Kidney (tissue), 14 donors: ENCODE data around the gene IMPACT. TPM values are rescaled to one million over a fixed set of nuclear protein-coding genes. Genes with fewer than 3 reads are reported as not detected.

Experiments used
- DNase-seq, 5 donors: peaks; one replicate each; pipeline ENCODE4 v3.0.0-alpha.2; 2013 to 2020
- FAIRE-seq: peaks from 2 replicates; lab custom pipeline; 2012; peaks lifted over from hg19 to GRCh38; lab: Jason Lieb, UNC
- H3K27ac ChIP-seq, 2 donors: one replicate each; pipeline ENCODE4 v1.7.0; 2013; ENCODE audit warnings: low read depth in 2 of 2, low read length in 2 of 2, inconsistent platforms in 1 of 2
- H3K27me3 ChIP-seq: one replicate; pipeline ENCODE4 v1.7.1; 2013; ENCODE audit warnings: low read length, inconsistent platforms; ENCODE audit not compliant: control insufficient read depth, insufficient read depth
- H3K36me3 ChIP-seq, 3 donors: one replicate each; pipeline versions ENCODE4 v1.7.0 to v1.7.1; 2013; ENCODE audit warnings: low read length in 3 of 3, control low read depth in 1 of 3, inconsistent platforms in 1 of 3; ENCODE audit not compliant: insufficient read depth in 3 of 3, control insufficient read depth in 2 of 3
- H3K4me1 ChIP-seq, 3 donors: one replicate each; pipeline versions ENCODE4 v1.7.0 to v1.7.1; 2013; ENCODE audit warnings: low read length in 3 of 3, inconsistent platforms in 1 of 3, low read depth in 1 of 3; ENCODE audit not compliant: control insufficient read depth in 2 of 3, insufficient read depth in 2 of 3
- H3K4me3 ChIP-seq, 3 donors: one replicate each; pipeline versions ENCODE4 v1.7.0 to v1.8.1; 2013; ENCODE audit warnings: low read length in 3 of 3, control low read depth in 1 of 3, inconsistent platforms in 1 of 3
- H3K9ac ChIP-seq, 3 donors: one replicate each; pipeline versions ENCODE4 v1.7.0 to v1.7.1; 2013; ENCODE audit warnings: low read length in 3 of 3, control low read depth in 1 of 3, inconsistent platforms in 1 of 3
- H3K9me3 ChIP-seq, 3 donors: one replicate each; pipeline versions ENCODE4 v1.7.0 to v1.7.1; 2013; ENCODE audit warnings: low read length in 3 of 3, control low read depth in 1 of 3, inconsistent platforms in 1 of 3; ENCODE audit not compliant: control insufficient read depth in 2 of 3, insufficient read depth in 1 of 3
- CTCF ChIP-seq: IDR thresholded peaks from 3 replicates; pipeline ENCODE4 v1.5.1; 2012; ENCODE audit warnings: mild to moderate bottlenecking, moderate library complexity, borderline replicate concordance; ENCODE audit not compliant: insufficient read depth; ENCODE audit errors: extremely low read depth
- intact Hi-C: fragments of 100-400 bp; cut with DNase I; formaldehyde crosslinking; loops from one replicate; pipeline ENCODE4 v1.11.1; 2022
- polyA plus RNA-seq: library from polyadenylated mRNA; stranded (reverse); fragments of 350-450 nt; fragmentation: Illumina TruSeq; extraction: RNeasy Lipid Tissue Mini Kit (QIAGEN cat#74804); gene quantifications from one replicate; pipeline ENCODE4 v1.2.3, GENCODE V29; 2014; ENCODE audit warnings: low read depth, low replicate concordance; ENCODE audit not compliant: insufficient read depth
- total RNA-seq: library from RNA; stranded (reverse); fragmentation: NEBNext Ultra II Directional; extraction: Animal tissue kit (Norgen Biotek cat#: 25700); gene quantifications from one replicate; pipeline ENCODE4 v1.2.1, GENCODE V29; 2021
- donor health status: control.
- donor health status: control.
- donor health status: control.
- donor health status: control.
- donor health status: control.
- donor health status: DM: yes; HTN: yes; CAD: no.
- donor health status: Normal renal cell carcinoma (clear cell type).

IMPACT gene
- total and polyA plus RNA-seq, 2 donors from 2014 or later = 21.7 to 38.0 TPM

DNA sequence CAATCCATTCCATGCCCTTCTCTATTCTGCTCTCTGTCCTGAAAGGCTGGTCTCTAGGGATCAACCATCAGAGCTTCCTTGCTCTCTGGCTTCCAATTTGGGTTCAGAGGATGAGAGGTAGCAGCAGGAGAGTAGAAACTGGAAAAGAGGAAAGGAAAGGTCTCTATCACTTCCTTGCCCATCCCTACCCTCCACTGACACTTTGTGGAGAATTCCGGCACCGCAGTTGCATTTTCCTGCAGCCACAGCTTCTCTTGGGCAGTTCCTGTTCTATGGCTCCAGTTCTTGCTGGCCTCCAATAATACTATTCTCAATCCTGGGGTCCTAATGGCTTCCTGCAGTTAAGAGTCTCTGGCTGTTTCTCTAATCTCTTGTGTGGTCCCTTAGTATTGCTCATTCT is 13.3 kb upstream of the IMPACT start:
- no peaks in the 10 kb centered on the region for H3K27me3 ChIP-seq
- no peaks in the 10 kb centered on the region for H3K9me3 ChIP-seq
- H3K4me1 ChIP-seq = no peaks in the 10 kb centered on the region
- no peak overlapping the region for H3K9ac ChIP-seq
- FAIRE-seq (no peak), DNase-seq (no peak)
- H3K4me3 ChIP-seq = no peak overlapping the region
- intact Hi-C loops = no loop called here
- H3K36me3 ChIP-seq = no peaks in the 10 kb centered on the region
- no peak overlapping the region for H3K27ac ChIP-seq
- no peak for TF ChIP-seq CTCF

GRCh38 chr18:24414349-24415003 is 12.0 kb upstream of the IMPACT start:
- Histone ChIP-seq H3K9ac (no peak overlapping the region), H3K36me3 (no peaks in the 10 kb centered on the region), H3K27me3 (no peaks in the 10 kb centered on the region), H3K4me1 (no peaks in the 10 kb centered on the region), H3K4me3 (no peak overlapping the region), H3K9me3 (no peaks in the 10 kb centered on the region), H3K27ac (no peak overlapping the region)
- DNase-seq (no peak), FAIRE-seq (no peak)
- TF ChIP-seq CTCF = no peak
- intact Hi-C loops = no loop called here

- H3K4me1 ChIP-seq = no peaks in the 10 kb centered on the region
- DNase-seq = no peak
- no peaks in the 10 kb centered on the region for H3K27me3 ChIP-seq
- no peak overlapping the region for H3K9ac ChIP-seq
- no peaks in the 10 kb centered on the region for H3K9me3 ChIP-seq
- FAIRE-seq = no peak
- no peaks in the 10 kb centered on the region for H3K36me3 ChIP-seq
- intact Hi-C loops = no loop called here
- TF ChIP-seq CTCF = no peak
- no peak overlapping the region for H3K4me3 ChIP-seq
- H3K27ac ChIP-seq = no peak overlapping the region
Measured at GRCh38 chr18:24417480-24417879, 9.0 kb upstream of the IMPACT start.

DNA sequence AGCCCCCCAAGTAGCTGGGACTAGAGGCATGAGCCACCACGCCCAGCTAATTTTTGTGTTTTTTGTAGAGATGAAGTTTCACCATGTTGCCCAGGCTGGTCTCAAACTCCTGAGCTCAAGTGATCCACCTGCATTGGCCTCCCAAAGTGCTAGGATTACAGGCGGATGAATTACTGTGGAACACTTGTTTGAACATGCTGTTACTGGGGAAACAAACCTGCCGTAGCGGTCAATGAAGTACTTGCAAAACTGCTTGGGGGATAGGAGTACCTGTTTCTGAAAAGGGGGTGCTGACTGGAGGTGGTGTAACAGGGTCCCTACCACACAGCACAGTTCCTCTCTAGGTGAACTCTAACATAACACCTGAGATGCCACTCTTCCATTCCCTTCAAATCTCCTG is 5.9 kb upstream of the IMPACT start:
- intact Hi-C loops = no loop called here
- H3K27me3 ChIP-seq = peaks cover 5% of the 10 kb centered on the region
- FAIRE-seq = no peak

More for the DNA sequence above, 5.9 kb upstream of the IMPACT start:
- H3K9ac ChIP-seq = no peak overlapping the region
- no peak overlapping the region for H3K4me3 ChIP-seq
- no peaks in the 10 kb centered on the region for H3K36me3 ChIP-seq
- no peaks in the 10 kb centered on the region for H3K4me1 ChIP-seq
- TF ChIP-seq CTCF = no peak
- no peak for DNase-seq
- H3K27ac ChIP-seq = no peak overlapping the region
- peaks cover 0 to 1% (median 0%) of the 10 kb centered on the region in 3 donors for H3K9me3 ChIP-seq
